NCI-H446 treated with DMSO at 0.1 percent for 48 hours (cell line): Measurements from ENCODE around the gene MALSU1.

Experiments
- DNase-seq: peaks from one replicate; lab custom pipeline; 2025; lab: John Stamatoyannopoulos, UW

MALSU1 gene

DNA sequence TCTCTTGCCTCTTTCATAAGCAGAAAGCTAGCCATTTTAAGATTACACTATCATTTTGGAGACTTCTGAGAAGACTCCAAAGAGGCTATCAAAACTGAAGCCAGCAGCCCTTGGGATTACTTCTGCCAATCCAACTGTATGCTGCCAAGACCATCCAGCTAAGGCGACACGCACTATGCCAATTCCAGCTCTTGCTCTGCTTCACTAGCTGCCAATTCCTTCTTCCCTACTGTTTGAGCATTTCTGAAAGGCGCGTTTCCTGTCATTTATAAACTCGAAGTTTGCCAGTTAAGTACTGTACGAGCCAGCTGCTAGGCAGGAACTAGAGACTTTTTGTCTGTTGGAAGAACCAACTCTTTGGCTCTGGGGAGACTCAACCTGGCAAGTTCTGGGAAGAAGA lies 36.5 kb downstream of the MALSU1 start:
- DNase-seq = peak; percentile 96

DNA sequence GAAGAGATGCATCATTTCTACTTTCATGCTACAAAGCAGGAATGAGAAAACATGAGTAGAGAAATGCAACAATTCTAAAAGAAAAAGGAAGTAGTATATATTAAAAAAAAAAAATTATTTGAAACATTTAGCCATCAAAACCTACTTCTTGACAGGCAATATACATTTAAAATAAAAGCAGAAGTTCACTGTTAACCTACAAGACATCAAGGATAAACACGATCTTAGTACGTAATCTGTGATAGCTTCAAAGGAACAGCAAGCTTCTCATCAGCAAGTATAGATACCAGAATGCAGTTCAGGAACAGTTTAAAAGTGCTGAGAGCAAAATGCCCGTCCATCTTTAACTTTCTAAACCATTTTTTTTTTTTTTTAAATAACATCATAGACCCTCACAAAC lies 36.9 kb downstream of the MALSU1 start:
- no peak for DNase-seq

DNA sequence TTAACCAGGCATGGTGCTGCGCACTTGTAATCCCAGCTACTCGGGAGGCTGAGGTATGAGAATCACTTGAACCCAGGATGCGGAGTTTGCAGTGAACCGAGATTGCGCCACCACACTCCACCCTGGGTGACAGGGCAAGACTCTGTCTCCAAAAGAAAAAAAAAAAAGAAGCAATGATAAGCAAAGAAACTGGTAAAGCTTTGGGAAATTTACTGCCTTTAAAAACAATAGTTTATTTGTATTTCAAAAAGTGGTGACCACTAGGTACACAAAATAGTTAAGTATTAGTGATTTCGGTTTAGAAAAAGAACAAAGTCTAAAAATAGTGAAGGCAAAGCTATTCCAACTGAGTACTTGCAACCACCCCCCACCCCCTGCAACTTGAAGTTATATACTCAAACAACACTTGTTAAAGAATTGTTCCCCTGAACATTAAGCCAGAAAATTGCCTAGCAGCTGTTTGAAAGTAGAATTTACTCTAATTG lies 37.7 kb downstream of the MALSU1 start:
- DNase-seq = no peak

DNA sequence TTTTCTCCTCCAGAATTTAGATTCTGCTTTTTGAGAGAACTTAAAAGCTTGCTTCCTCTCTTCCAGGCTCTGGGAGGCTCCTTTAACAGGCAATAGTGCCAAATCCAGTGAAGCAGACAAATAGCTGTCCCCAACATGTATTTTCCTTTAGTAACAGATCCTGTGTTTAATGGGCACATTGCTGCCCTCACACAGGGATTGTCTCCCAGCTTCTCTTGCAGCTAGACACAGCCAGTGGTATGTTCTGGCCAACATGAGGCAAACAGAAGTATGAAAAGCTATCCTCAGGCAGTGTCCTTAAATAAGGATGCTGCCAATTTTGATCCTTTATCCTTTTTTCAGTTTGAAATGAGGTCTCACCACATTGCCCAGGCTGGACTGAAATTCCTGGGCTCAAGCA lies 38.2 kb downstream of the MALSU1 start:
- no peak for DNase-seq

DNA sequence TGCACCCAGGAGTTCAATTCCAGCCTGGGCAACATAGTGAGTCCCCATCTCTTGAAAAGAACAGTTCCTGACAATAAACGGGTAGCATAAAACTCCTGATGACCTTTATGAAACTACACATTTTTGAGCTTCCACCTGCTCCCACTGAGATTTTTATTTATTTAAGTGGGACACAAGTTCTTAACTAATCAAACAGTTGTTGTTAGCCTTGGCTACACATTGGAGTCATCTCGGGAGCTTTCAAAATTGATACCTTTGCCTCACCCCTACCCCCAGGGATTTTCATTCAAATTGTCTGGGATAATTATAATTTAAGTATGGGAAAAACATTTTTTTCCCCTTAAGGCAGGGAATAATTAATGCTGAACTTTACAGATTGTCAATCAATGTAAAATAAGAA lies 39.3 kb downstream of the MALSU1 start:
- no peak for DNase-seq

DNA sequence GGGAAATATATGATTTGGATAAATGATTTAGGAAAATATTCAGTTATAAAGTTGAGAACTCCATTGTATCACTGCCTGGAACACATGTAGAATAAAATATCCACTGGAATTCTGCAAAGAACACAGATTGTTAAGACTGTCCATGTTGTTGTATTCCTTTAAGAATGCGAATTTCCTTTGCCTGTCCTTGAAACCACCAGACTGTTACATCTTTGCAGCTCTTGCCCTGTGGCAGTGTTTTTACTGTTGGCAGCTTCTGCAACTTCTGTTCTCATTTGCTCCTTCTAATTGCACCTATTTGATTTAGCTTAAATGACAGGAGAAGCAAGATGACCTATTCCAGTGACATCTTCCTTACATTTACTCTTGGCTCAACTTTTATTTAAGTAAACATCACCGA lies 39.7 kb downstream of the MALSU1 start:
- DNase-seq = no peak

DNA sequence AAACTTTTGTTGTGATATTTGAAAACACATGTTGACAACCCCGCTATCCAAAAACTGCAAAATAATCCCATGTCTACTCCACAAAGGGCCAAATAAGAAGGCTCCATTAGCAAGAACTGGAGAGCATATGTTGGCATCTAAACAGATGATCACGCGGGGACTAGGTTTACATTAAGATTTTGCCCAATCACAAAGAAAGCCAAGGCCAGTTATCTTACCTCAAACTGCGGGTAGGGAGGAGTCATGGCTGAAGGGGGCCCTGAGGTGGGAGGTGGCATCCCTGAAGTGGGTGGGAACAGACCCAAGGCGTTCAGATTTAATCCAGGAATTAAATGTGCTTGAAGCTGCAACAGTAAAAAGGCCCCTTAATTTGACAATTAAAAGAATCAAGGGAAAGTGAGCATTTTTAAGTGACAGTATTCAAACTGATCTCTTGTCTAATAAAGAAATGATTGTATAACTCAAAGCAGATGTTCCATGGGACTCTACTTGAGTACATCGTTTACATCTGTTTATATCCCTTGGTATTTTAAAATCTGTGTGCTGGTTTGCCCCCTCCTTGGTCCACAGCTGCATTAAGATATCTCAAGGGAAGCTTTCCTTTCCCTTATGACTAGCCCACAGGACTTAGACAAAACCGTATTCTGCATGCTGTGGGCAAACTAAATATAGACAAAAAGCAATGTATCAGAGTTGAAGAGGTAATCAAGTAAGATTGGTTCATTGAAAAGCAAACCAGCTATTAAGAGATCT lies 42.9 kb downstream of the MALSU1 start:
- DNase-seq = no peak

DNA sequence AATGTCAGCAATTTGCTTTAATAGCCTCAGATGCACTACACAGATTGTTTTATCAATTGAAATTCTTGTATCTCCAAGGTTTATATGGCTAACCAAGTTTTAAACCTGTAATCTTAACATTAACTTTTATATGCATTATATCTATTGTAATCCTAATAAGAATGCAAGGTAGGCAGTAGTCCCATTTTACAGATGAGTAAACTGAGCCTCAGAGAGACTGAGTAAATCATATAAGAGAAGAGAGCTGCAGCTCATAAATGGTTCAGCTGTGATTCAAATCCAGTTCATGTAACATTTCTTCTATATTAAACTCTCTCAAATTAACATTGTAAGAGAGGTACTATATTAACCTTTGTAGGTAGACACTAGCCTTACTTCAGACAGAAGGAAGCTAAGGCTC lies 44.0 kb downstream of the MALSU1 start:
- no peak for DNase-seq

DNA sequence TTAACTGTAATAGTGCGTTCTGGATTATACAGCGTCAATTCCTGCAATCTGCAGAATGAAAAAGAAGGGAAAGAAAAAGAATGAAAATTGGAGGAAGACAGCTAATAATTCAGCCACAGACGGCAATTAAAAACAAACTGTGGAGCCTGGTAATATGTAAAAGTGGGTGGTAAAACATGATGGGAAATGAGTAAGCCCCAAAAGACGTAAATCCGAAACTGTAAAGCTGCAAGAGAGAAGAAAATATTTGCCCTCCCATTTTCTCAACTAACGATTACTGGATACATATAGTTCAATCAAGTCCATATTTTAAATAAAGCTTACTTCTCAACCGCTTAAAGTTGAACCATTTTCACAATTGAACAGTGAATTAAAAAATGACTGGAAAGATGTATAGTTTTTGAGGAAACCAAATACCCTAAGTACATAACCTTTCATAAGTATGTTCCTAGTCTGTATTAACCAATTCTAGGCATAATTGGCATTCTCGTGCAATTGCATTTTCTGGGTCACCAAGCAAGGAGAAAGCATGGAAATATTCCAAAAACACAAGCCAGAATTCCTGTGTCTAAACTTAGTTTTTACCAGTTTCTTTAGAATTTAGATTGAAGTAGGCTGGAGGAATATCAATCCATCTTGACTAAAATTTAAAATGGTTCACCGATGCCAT lies 44.8 kb downstream of the MALSU1 start:
- peak; percentile 13 for DNase-seq

DNA sequence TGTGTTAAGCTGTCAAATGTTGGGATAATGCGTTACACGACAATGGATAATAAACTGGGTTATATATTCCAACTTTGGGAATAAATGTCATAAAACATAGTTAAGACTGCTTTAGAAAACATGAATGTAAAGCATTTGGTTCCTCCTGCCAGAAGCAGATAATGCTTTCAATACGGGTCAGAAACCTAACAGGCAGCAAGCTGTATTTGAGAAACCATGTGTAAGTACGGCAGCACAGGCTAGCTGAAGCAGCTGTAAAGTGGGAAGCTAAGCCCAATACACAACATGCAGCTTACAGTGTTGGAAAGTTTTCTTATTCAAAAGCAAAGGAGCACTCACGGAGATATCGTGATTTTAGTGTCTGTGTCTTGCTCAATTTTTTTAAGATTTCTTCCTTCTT lies 46.5 kb downstream of the MALSU1 start:
- DNase-seq = no peak

DNA sequence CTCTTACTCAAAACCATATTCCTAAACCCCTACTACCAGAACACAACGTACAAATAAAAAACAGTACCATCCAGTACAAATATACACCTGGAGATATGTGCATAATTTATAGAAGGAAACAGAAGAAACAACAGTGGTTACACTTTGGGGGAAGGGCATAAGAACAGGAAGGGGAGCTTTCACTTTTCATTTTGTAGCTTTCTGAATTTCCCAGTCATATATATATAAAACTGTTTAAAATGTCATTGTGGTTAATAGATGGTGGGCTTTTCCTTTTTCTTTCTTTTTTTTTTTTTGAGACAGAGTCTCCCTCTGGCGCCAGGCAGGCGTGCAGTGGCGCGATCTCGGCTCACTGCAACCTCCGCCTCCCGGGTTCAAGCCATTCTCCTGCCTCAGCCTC lies 47.2 kb downstream of the MALSU1 start:
- no peak for DNase-seq

DNA sequence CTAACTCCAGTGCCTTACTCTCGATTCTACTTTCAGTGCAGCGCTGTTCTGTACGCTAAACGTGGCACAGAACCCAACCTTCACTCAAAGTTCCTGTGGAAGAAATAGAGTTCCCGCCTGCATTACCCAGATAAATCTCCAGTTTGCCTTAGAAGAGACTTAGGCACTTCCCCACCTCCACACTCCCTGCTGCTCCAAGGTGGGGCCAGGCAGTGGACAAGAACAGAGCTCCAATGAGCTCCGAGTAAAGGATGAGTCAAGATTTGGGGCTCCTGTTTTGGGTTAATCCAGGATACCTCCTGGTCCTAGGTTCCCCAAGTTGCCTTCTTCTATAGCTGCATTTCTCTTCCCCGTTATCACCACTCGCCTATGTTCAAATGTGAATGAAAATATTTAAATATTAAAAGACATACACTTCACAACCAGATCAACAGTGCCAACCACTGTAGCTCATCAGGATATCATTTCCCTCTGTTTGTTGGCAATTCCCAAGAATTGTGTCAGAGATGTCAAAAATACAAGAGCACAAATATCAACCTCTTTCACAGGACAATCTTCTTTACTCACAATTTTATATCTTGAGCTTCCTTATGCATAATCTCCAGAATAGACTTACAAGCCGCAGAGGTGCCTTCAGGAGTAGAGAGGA lies 48.0 kb downstream of the MALSU1 start:
- DNase-seq = no peak

DNA sequence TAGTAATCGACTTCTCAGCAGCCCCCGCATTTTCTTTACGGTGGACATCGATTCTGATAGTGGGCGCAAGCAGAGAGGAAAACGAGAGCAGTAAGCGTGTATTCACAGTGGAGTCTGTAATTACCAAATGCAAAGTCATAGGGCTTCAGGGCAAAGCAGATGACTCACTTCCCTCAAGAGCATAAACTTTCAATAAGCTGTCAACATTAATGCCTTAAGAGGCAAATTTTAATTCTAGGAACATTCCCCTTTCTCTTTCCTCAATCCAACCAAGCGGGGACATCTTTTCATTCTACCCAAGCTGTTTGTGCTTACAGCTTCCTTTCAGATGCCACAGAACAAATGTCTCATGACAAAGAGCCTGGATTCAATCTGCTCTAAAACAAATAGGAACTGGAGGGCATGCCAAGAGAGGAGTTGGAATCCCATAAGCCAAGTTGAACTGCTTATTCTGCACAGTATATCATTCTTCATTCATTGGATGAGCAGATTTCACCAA lies 48.6 kb downstream of the MALSU1 start:
- DNase-seq = peak; percentile 93

DNA sequence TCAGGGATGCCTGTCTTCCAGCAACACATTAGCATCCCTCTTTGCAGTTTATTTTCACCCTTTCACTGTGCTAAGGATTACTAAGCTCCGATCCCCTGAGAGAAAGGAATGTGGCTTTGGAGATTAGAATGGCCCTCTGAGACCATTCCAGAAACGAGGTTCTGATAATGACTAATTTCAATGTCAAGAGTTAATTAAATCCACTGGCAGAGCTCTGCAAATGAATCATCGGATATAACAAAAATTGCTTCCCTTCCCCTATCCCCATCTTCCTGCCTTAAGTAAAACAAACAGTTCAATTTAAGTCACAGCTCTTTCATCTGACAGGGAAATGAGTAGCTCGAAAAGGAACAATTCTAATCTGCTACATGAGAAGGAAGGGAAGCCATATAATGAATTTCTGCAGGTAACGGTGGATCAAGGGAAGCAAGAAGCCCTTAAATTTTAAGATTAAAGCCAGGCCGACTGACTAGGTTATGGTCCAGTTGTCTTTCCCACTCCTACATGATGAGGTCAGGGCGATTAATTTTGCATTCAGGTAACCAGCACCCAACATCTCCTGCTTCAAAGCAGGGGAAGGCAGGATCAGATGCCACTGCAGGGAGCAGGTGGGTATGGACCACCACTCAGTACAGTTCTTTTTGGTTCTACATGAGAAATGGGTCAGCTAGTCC lies 50.5 kb downstream of the MALSU1 start:
- DNase-seq = no peak

DNA sequence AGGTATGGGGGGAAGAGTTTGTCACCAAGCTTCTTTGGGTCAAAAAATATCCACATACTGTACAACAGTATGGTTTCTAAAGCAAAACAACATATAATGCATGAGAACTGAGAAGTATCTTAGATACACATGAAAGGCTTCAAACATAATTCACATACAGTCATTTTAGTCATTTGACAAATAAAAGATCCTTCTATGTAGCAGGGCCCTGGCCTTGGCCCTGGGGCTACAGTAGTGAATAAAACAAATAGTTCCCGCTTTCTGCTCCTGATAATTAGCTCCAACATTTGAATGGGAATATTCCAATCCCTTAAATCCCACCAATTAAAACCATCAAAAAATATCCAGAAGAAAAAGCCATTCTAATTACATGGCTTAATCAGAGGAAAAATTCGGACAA lies 51.3 kb downstream of the MALSU1 start:
- no peak for DNase-seq

DNA sequence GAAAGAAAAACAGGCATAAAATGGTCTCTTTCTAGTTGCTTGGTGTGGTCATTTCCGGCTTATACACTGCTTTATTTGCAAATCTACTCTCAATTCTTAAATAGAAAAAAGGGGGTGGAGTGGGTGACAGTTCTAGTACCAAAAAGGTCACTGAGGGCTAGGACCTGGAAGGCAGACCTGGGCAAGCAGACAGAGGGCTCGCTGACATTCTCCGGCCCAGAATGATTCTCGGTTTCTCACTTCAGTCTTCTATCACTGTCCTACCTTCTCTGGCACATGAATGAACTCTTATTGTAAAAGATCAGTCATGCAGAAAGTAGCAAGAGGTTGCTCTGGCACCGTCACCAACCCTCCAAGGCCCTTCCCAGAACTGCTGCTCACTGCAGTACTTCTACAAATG lies 54.0 kb downstream of the MALSU1 start:
- peak; percentile 66 for DNase-seq

DNA sequence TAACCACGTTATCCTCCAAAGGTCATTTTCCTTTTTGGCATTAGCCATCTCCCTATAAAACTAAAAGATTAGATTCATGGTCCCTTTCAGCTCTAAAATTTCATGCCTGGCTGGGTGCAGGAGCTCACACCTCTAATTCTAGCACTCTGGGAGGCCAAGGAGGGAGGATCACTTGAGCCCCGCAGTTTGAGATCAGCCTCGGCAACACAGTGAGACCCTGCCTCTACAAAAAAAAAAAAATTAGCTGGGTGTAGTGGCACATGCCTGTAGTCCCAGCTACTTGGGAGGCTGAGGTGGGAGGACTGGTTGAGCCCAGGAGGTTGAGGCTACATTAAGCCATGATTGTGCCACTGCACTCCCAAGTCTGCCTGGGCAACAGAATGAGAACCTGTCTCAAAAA lies 57.0 kb downstream of the MALSU1 start:
- no peak for DNase-seq

DNA sequence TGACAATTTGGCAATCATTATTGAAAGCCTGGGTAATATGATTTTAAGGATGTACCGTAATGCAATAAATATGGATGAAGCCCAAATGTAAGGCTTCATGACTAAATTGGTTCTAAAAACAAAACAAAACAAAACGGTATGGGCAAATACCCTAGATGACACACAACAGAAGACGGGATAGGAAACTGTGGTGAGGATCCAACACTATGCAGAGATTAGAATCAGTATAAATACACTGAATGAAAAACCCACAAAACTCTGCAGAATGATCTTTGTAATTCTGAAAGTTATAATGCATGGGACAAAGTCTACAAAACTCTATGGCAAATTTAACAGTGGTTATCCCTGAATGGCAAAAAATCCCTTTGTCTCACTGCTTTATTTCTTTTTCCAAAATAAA lies 57.6 kb downstream of the MALSU1 start:
- DNase-seq = no peak

DNA sequence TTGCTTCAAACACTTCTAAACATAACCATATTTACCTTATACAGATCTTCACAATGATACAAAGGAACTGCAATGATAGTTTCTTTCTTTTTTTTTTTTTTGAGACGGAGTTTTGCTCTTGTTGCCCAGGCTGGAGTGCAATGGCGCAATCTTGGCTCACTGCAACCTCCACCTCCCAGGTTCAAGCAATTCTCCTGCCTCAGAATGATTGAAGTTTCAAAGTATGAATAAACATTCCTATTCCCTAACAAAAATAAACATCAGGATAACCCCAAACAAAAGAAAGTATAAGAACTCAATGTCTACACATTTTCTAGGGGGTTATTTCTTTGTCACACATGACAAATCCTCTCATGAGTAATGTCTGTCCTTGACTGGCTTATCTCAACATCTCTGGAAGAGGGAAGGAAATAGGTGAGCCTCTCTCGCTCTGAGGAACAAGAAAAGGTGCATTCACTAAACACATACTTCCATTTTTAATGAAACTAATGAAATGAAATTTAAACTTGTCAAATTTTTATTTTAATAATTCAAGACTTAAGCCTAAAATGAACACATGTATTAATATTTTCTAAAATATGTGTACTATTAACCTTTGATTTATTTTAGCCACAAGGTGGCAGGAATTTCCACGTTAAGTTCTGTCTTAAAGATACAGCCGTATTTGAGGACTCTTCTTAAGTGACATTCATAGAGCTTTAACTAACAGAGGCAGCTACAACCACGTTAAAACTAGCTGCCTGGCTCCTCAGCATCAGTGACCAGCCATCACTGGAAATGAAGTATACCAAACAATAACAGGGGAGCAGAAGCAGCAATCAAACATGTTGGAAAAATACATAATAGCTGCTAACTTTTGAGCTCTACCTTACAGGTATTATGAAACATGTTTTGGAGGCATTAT lies 58.3 kb downstream of the MALSU1 start:
- DNase-seq = peak; percentile 14

DNA sequence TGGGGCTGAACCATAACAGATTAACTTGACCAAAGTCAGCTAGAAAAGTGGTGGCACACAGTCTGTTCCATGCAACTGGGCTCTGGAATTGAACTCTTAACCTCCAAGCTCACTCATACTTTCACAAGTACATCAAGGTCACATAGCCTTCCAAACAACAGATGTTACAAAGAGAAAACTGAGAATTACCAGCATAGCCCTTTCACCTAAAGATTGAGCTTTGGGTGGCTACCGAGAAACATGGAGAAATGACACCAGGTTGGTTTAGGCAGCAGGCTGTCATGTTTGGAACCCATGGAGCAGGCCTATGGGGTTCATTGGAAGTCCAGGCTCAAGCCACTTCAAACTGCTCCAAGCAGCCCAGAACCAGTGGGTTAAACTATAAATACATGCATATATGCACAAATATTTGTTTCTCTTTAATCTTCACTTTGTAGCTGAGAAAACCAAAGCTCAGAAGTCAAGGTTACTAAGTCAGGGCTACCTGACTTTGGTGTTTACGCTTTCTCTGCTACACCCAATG lies 59.1 kb downstream of the MALSU1 start:
- no peak for DNase-seq
